GM23338 (cell line): ENCODE results near the gene PIKFYVE. TPM values are rescaled to one million over a fixed set of nuclear protein-coding genes. Genes with fewer than 3 reads are reported as not detected.

Experiments used
- ATAC-seq: fragments of 200-7000 bp; cut with Tn5 transposase; 3 replicates; pipeline ENCODE4 v1.9.1; 2020
- DNase-seq: peaks from one replicate; pipeline ENCODE4 v3.0.0-alpha.2; 2015; ENCODE audit warnings: low spot score
- H2AFZ ChIP-seq: fragments of 200-600 bp; sonication (generic); 2 replicates; pipeline ENCODE4 v1.8.0; 2016; ENCODE audit warnings: antibody characterized with exemption, mild to moderate bottlenecking, moderate library complexity
- H3F3A ChIP-seq: fragments of 200-600 bp; sonication (generic); replicated peaks from 2 replicates; pipeline ENCODE4 v1.8.0; 2017; ENCODE audit warnings: antibody characterized with exemption, mixed run types, low read depth
- H3K27ac ChIP-seq: fragments of 200-600 bp; sonication (generic); 2 replicates; pipeline ENCODE4 v1.6.1; 2016; ENCODE audit warnings: low read depth
- H3K27me3 ChIP-seq: fragments of 200-600 bp; sonication (generic); 2 replicates; pipeline ENCODE4 v1.8.0; 2016; ENCODE audit warnings: mild to moderate bottlenecking, mixed run types, moderate library complexity; ENCODE audit not compliant: insufficient read depth
- H3K36me3 ChIP-seq: fragments of 200-600 bp; sonication (generic); 2 replicates; pipeline ENCODE4 v1.8.0; 2016; ENCODE audit warnings: mild to moderate bottlenecking; ENCODE audit not compliant: insufficient read depth
- H3K4me1 ChIP-seq: fragments of 200-600 bp; sonication (generic); 2 replicates; pipeline ENCODE4 v1.8.0; 2016; ENCODE audit warnings: mild to moderate bottlenecking, moderate library complexity; ENCODE audit not compliant: insufficient read depth
- H3K4me2 ChIP-seq: fragments of 200-600 bp; sonication (generic); 2 replicates; pipeline ENCODE4 v1.7.1; 2017; ENCODE audit warnings: mixed run types
- H3K4me3 ChIP-seq: fragments of 200-600 bp; sonication (generic); 2 replicates; pipeline ENCODE4 v1.6.1; 2016; ENCODE audit warnings: mixed run types
- H3K79me2 ChIP-seq: fragments of 200-600 bp; sonication (generic); replicated peaks from 2 replicates; pipeline ENCODE4 v1.8.0; 2017; ENCODE audit warnings: mild to moderate bottlenecking; ENCODE audit not compliant: insufficient read depth
- H3K9me2 ChIP-seq: fragments of 200-600 bp; sonication (generic); 2 replicates; pipeline ENCODE4 v1.8.0; 2017; ENCODE audit not compliant: insufficient read depth
- H4K20me1 ChIP-seq: fragments of 200-600 bp; sonication (generic); replicated peaks from 2 replicates; pipeline ENCODE4 v1.8.0; 2017; ENCODE audit warnings: mild to moderate bottlenecking; ENCODE audit not compliant: insufficient read depth
- H3K27ac Mint-ChIP-seq: 2 replicates; pipeline ENCODE4 v1.8.0; 2020; ENCODE audit warnings: inconsistent platforms, mild to moderate bottlenecking, moderate library complexity, mixed read lengths
- H3K27me3 Mint-ChIP-seq: 3 replicates; pipeline ENCODE4 v1.8.0; 2022; ENCODE audit warnings: low read depth, mild to moderate bottlenecking, moderate library complexity, mixed read lengths, inconsistent platforms; ENCODE audit not compliant: insufficient read depth, poor library complexity
- H3K36me3 Mint-ChIP-seq: 3 replicates; pipeline ENCODE4 v1.8.0; 2021; ENCODE audit warnings: low read depth, mild to moderate bottlenecking, inconsistent platforms, moderate library complexity, mixed read lengths
- H3K4me1 Mint-ChIP-seq: 3 replicates; pipeline ENCODE4 v1.8.0; 2020; ENCODE audit warnings: mild to moderate bottlenecking, inconsistent platforms, mixed read lengths
- H3K4me3 Mint-ChIP-seq: 3 replicates; pipeline ENCODE4 v1.8.0; 2021; ENCODE audit warnings: moderate library complexity, mild to moderate bottlenecking, inconsistent platforms, mixed read lengths
- H3K9me3 Mint-ChIP-seq: 3 replicates; pipeline ENCODE4 v1.8.0; 2020; ENCODE audit warnings: moderate library complexity, mild to moderate bottlenecking, inconsistent platforms, mixed read lengths
- ETS1 ChIP-seq: IDR thresholded peaks from 2 replicates; pipeline ENCODE4 v1.6.1; 2016; ENCODE audit warnings: antibody characterized with exemption
- EZH2 ChIP-seq: fragments of 200-600 bp; sonication (generic); IDR thresholded peaks from one replicate; pipeline ENCODE4 v1.8.0; 2017; ENCODE audit warnings: antibody characterized with exemption, mild to moderate bottlenecking, low read depth; ENCODE audit not compliant: unreplicated experiment
- STAT1 ChIP-seq: IDR thresholded peaks from one replicate; pipeline ENCODE4 v1.6.1; 2016; ENCODE audit warnings: antibody characterized with exemption; ENCODE audit not compliant: unreplicated experiment
- ZNF462 ChIP-seq: fragments of 250-450 bp; sonication (Bioruptor Pico); IDR thresholded peaks from 2 replicates; pipeline ENCODE4 v1.5.0; 2020; ENCODE audit warnings: mild to moderate bottlenecking, moderate library complexity
- polyA plus RNA-seq: library from polyadenylated mRNA; unstranded; fragments of >200 nt; fragmentation: Nextera tagmentation; extraction: Ambion mirVana; gene quantifications from 2 replicates; pipeline ENCODE4 v1.2.1, GENCODE V29; 2016
- total RNA-seq: library from RNA; depleted of rRNA; stranded (reverse); fragments of >200 nt; shearing (Covaris generic); gene quantifications from 2 replicates; pipeline ENCODE4 v1.2.3, GENCODE V29; 2014
- TF ChIP-seq, protein P1 (sequence below), 2 experiments: fragments of 200-600 bp in 1 of 2; sonication (generic) in 1 of 2; conservative IDR thresholded peaks; 2 replicates each; pipeline versions ENCODE4 v1.5.1 to v1.6.1; 2016 to 2017; ENCODE audit warnings: antibody characterized with exemption in 2 of 2, low read depth in 2 of 2, mild to moderate bottlenecking in 2 of 2, moderate library complexity in 1 of 2

The PIKFYVE gene
- total and polyA plus RNA-seq, 2 experiments from 2014 or later = 15.1 to 48.0 TPM

GRCh38 chr2:208361077-208361441, 95.0 kb downstream of the PIKFYVE start (continued):
- no peak for TF ChIP-seq ZNF462 (CRISPR knock-in tag)

DNA sequence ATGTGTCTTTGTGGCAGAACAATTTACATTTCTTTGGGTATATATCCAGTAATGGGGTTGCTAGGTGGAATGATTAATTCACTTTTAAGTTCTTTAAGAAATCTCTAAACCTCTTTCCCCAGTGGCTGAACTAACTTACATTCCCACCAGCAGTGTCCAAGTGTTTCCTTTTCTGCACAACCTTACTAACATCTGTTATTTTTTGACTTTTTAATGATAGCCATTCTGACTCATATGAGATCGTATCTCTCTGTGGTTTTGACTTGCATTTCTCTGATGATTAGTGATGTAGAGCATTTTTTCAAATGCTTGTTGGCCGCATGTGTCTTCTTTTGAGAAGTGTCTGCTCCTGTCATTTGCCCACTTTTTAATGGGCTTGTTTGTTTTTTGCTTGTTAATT, 97.4 kb downstream of the PIKFYVE start:
- no peak for DNase-seq
- H3K4me3 Mint-ChIP-seq = no peak overlapping the region
- no peak overlapping the region for H3K27ac Mint-ChIP-seq
- no peaks in the 10 kb centered on the region for H4K20me1 ChIP-seq
- H3K9me2 ChIP-seq = peaks cover 8% of the 10 kb centered on the region; the same call in 1 of the 2 replicates
- H3K27ac ChIP-seq = no peak overlapping the region
- H3K36me3 Mint-ChIP-seq = peaks cover 19% of the 10 kb centered on the region
- H3K79me2 ChIP-seq = no peaks in the 10 kb centered on the region
- H3K27me3 Mint-ChIP-seq = peaks cover 5% of the 10 kb centered on the region
- H3K27me3 ChIP-seq = no peaks in the 10 kb centered on the region
- no peak for ATAC-seq
- peaks cover 9% of the 10 kb centered on the region; the same call in 1 of the 2 replicates for H3K4me1 ChIP-seq
- no peaks in the 10 kb centered on the region for H3F3A ChIP-seq
- no peaks in the 10 kb centered on the region for H3K36me3 ChIP-seq
- TF ChIP-seq, protein P1, sequence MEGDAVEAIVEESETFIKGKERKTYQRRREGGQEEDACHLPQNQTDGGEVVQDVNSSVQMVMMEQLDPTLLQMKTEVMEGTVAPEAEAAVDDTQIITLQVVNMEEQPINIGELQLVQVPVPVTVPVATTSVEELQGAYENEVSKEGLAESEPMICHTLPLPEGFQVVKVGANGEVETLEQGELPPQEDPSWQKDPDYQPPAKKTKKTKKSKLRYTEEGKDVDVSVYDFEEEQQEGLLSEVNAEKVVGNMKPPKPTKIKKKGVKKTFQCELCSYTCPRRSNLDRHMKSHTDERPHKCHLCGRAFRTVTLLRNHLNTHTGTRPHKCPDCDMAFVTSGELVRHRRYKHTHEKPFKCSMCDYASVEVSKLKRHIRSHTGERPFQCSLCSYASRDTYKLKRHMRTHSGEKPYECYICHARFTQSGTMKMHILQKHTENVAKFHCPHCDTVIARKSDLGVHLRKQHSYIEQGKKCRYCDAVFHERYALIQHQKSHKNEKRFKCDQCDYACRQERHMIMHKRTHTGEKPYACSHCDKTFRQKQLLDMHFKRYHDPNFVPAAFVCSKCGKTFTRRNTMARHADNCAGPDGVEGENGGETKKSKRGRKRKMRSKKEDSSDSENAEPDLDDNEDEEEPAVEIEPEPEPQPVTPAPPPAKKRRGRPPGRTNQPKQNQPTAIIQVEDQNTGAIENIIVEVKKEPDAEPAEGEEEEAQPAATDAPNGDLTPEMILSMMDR (conservative IDR thresholded peaks at IDR 0.05; ENCODE audit: low read depth in 2 of 2) = no peak
- TF ChIP-seq EZH2 = no peak
- no peak for TF ChIP-seq ETS1
- no peak for TF ChIP-seq STAT1
- peaks cover 21% of the 10 kb centered on the region; the same call in 2 of the 3 replicates for H3K9me3 Mint-ChIP-seq
- H3K4me3 ChIP-seq = no peak overlapping the region
- H3K4me1 Mint-ChIP-seq = peaks cover 9% of the 10 kb centered on the region
- H2AFZ ChIP-seq = no peak overlapping the region
- no peak overlapping the region for H3K4me2 ChIP-seq
